Measurements from ENCODE around the gene TAB3.
A peak's percentile ranks its signal among the peaks of the same experiment; 100 is the strongest.

The TAB3 gene

GRCh38 chrX:30889147-30890140 lies at the start of gene TAB3:
Gene TAB3 (minus strand): TSS chrX:30889254. CDS start chrX:30859588, 29,666 bp downstream.
- peak; percentile 73 to 82 for DNase-seq (ENCODE audit: low read depth in 2 of 2)

- no peak for DNase-seq (ENCODE audit: low read depth in 2 of 2)
Measured at GRCh38 chrX:30938295-30938694, 49.2 kb upstream of the TAB3 start.

GRCh38 chrX:30935985-30936384 lies 46.9 kb upstream of the TAB3 start:
- no peak for DNase-seq (ENCODE audit: low read depth in 2 of 2)

- no peak for DNase-seq (ENCODE audit: low read depth in 2 of 2)
Measured at GRCh38 chrX:30931920-30932319, 42.9 kb upstream of the TAB3 start.

GRCh38 chrX:30930679-30931078 lies 41.6 kb upstream of the TAB3 start:
- DNase-seq (ENCODE audit: low read depth in 2 of 2) = no peak

- DNase-seq (ENCODE audit: low read depth in 2 of 2) = no peak
Measured at GRCh38 chrX:30930143-30930542, 41.1 kb upstream of the TAB3 start.

- DNase-seq (ENCODE audit: low read depth in 2 of 2) = no peak
Measured at GRCh38 chrX:30920271-30920670, 31.2 kb upstream of the TAB3 start.

- no peak for DNase-seq (ENCODE audit: low read depth in 2 of 2)
Measured at GRCh38 chrX:30918480-30918879, 29.4 kb upstream of the TAB3 start.

- no peak for DNase-seq (ENCODE audit: low read depth in 2 of 2)
Measured at GRCh38 chrX:30913492-30913891, 24.4 kb upstream of the TAB3 start.

GRCh38 chrX:30910124-30910860 lies 21.2 kb upstream of the TAB3 start:
- no peak for DNase-seq (ENCODE audit: low read depth in 2 of 2)

- DNase-seq (ENCODE audit: low read depth in 2 of 2) = no peak
Measured at GRCh38 chrX:30906726-30907125, 17.7 kb upstream of the TAB3 start.

GRCh38 chrX:30905321-30905720 lies 16.3 kb upstream of the TAB3 start:
- no peak for DNase-seq (ENCODE audit: low read depth in 2 of 2)

GRCh38 chrX:30904632-30905031 lies 15.6 kb upstream of the TAB3 start:
- DNase-seq (ENCODE audit: low read depth in 2 of 2) = no peak

GRCh38 chrX:30904186-30904585 lies 15.1 kb upstream of the TAB3 start:
- DNase-seq (ENCODE audit: low read depth in 2 of 2) = no peak

- no peak for DNase-seq (ENCODE audit: low read depth in 2 of 2)
Measured at GRCh38 chrX:30900227-30900626, 11.2 kb upstream of the TAB3 start.

- no peak for DNase-seq (ENCODE audit: low read depth in 2 of 2)
Measured at GRCh38 chrX:30898886-30899285, 9.8 kb upstream of the TAB3 start.

GRCh38 chrX:30895370-30895769 lies 6.3 kb upstream of the TAB3 start:
- DNase-seq (ENCODE audit: low read depth in 2 of 2) = no peak

GRCh38 chrX:30893206-30893605 lies 4.2 kb upstream of the TAB3 start:
- no peak for DNase-seq (ENCODE audit: low read depth in 2 of 2)

- DNase-seq (ENCODE audit: low read depth in 2 of 2) = no peak
Measured at GRCh38 chrX:30892591-30892990, 3.5 kb upstream of the TAB3 start.

- DNase-seq (ENCODE audit: low read depth in 2 of 2) = peak in 1 of 2 donors; percentile 9
Measured at GRCh38 chrX:30888526-30889146, 418 bp downstream of the TAB3 start.

- peak; percentile 36 to 44 for DNase-seq (ENCODE audit: low read depth in 2 of 2)
Measured at GRCh38 chrX:30887721-30888120, 1.3 kb downstream of the TAB3 start.

- no peak for DNase-seq (ENCODE audit: low read depth in 2 of 2)
Measured at GRCh38 chrX:30887288-30887687, 1.8 kb downstream of the TAB3 start.
